Right cardiac atrium (tissue), 5 donors: ENCODE measurements around the gene KCNQ1. TPM values are rescaled to one million over a fixed set of nuclear protein-coding genes. Genes with fewer than 3 reads are reported as not detected.

ENCODE experiments used
- ATAC-seq, 2 donors: fragments of 200-7000 bp; cut with Tn5 transposase; one replicate each; pipeline versions ENCODE4 v1.8.0 to v1.9.1; 2020; ENCODE audit warnings: moderate library complexity in 2 of 2, mild to moderate bottlenecking in 1 of 2
- DNase-seq, 3 donors: peaks; one replicate each; pipeline ENCODE4 v3.0.0-alpha.2; 2020
- H3K27ac ChIP-seq: one replicate; pipeline ENCODE4 v1.5.1; 2013; ENCODE audit warnings: mild to moderate bottlenecking, low read length, control low read depth, moderate library complexity
- H3K27me3 ChIP-seq: one replicate; pipeline ENCODE4 v1.6.1; 2013; ENCODE audit not compliant: control insufficient read depth, insufficient read depth
- H3K4me1 ChIP-seq: one replicate; pipeline ENCODE4 v1.6.1; 2013; ENCODE audit warnings: low read length; ENCODE audit not compliant: control insufficient read depth, insufficient read depth
- H3K4me3 ChIP-seq: one replicate; pipeline ENCODE4 v1.5.1; 2013; ENCODE audit warnings: low read length, control low read depth
- H3K9me3 ChIP-seq: one replicate; pipeline ENCODE4 v1.6.1; 2013; ENCODE audit warnings: low read length; ENCODE audit not compliant: control insufficient read depth
- WGBS: extraction: QIAGEN DNeasy Blood & Tissue Kit; methylation state at CpG from one replicate; pipeline ENCODE4 v1.1.7; 2013; 5-methylcytosine and 5-hydroxymethylcytosine counted together
- intact Hi-C, 4 donors: fragments of 100-400 bp; cut with DNase I; formaldehyde crosslinking; loops; one replicate each; pipeline versions ENCODE4 v1.11.0 to v1.14.0; 2022 to 2023
- polyA plus RNA-seq: library from polyadenylated mRNA; stranded (reverse); fragments of 200-250 nt; gene quantifications from one replicate; pipeline ENCODE4 v1.2.3, GENCODE V29; 2013
- total RNA-seq, 4 donors: library from RNA; stranded (reverse); fragmentation: NEBNext Ultra II Directional; extraction: Animal tissue kit (Norgen Biotek cat#: 25700); gene quantifications; one replicate each; pipeline ENCODE4 v1.2.1, GENCODE V29; 2021
- donor health status: healthy with polysubstance abuse.
- donor health status: DM: no; HTN: yes; CAD: no.
- donor health status: DM: no; HTN: no; CAD: no.
- donor health status: DM: no; HTN: yes; CAD: no; lungs with severe emphysema.
- donor health status: DM: yes; HTN: yes; CAD: no.

Gene KCNQ1
- total and polyA plus RNA-seq, 5 donors, result 36.4 to 46.8 (median 37.7) TPM

GRCh38 chr11:2792381-2793250 is 347.8 kb downstream of the KCNQ1 start:
- Histone ChIP-seq H3K27ac (no peak overlapping the region), H3K27me3 (no peaks in the 10 kb centered on the region), H3K9me3 (no peaks in the 10 kb centered on the region), H3K4me3 (no peak overlapping the region), H3K4me1 (no peaks in the 10 kb centered on the region)
- DNase-seq (peak; percentile 15 to 55 (median 50)), ATAC-seq (no peak)
- WGBS, result 94% methylated on average over 28 of the region's 28 CpGs
- intact Hi-C loops, result no loop called here

- no peak overlapping the region for H3K27ac ChIP-seq
- no peaks in the 10 kb centered on the region for H3K9me3 ChIP-seq
- H3K27me3 ChIP-seq, result no peaks in the 10 kb centered on the region
- no peaks in the 10 kb centered on the region for H3K4me1 ChIP-seq
- ATAC-seq (no peak), DNase-seq (peak in 1 of 3 donors; percentile 1)
- WGBS, result 94% methylated on average over 4 of the region's 4 CpGs
- intact Hi-C loops, result no loop called here
- H3K4me3 ChIP-seq, result no peak overlapping the region
Observed at GRCh38 chr11:2793701-2794045, 348.9 kb downstream of the KCNQ1 start.

- Histone ChIP-seq H3K27me3 (no peaks in the 10 kb centered on the region), H3K27ac (no peak overlapping the region), H3K9me3 (no peaks in the 10 kb centered on the region), H3K4me1 (no peaks in the 10 kb centered on the region), H3K4me3 (no peak overlapping the region)
- ATAC-seq (no peak), DNase-seq (peak; percentile 2 to 40 (median 39))
- intact Hi-C loops, result no loop called here
- 85% methylated on average over 18 of the region's 18 CpGs for WGBS
Observed at GRCh38 chr11:2794046-2794967, 349.5 kb downstream of the KCNQ1 start.

- WGBS, result 91% methylated on average over 12 of the region's 12 CpGs
- no peaks in the 10 kb centered on the region for H3K4me1 ChIP-seq
Observed at GRCh38 chr11:2794968-2795322, 350.1 kb downstream of the KCNQ1 start.

GRCh38 chr11:2795491-2795991 is 350.7 kb downstream of the KCNQ1 start:
- 93% methylated on average over 10 of the region's 10 CpGs for WGBS
- DNase-seq (peak; percentile 8 to 52 (median 45)), ATAC-seq (no peak)
- H3K27me3 ChIP-seq, result no peaks in the 10 kb centered on the region
- intact Hi-C loops, result no loop called here
- H3K4me1 ChIP-seq, result no peaks in the 10 kb centered on the region
- H3K27ac ChIP-seq, result no peak overlapping the region
- no peaks in the 10 kb centered on the region for H3K9me3 ChIP-seq
- H3K4me3 ChIP-seq, result no peak overlapping the region

More at GRCh38 chr11:2794968-2795322, 350.1 kb downstream of the KCNQ1 start:
- no peak overlapping the region for H3K4me3 ChIP-seq
- intact Hi-C loops, result no loop called here
- DNase-seq, result peak; percentile 7 to 40 (median 39)
- no peak for ATAC-seq
- no peaks in the 10 kb centered on the region for H3K27me3 ChIP-seq
- no peaks in the 10 kb centered on the region for H3K9me3 ChIP-seq
- no peak overlapping the region for H3K27ac ChIP-seq

GRCh38 chr11:2796091-2796490 is 351.3 kb downstream of the KCNQ1 start:
- intact Hi-C loops, result no loop called here
- ATAC-seq, result no peak
- 91% methylated on average over 15 of the region's 15 CpGs for WGBS

GRCh38 chr11:2796508-2797113 is 351.8 kb downstream of the KCNQ1 start:
- Histone ChIP-seq H3K27ac (no peak overlapping the region), H3K4me1 (no peaks in the 10 kb centered on the region), H3K27me3 (no peaks in the 10 kb centered on the region), H3K4me3 (no peak overlapping the region), H3K9me3 (no peaks in the 10 kb centered on the region)
- no peak for ATAC-seq
- intact Hi-C loops, result no loop called here
- DNase-seq, result peak; percentile 10 to 54 (median 24)
- 91% methylated on average over 32 of the region's 32 CpGs for WGBS

More at GRCh38 chr11:2796091-2796490, 351.3 kb downstream of the KCNQ1 start:
- Histone ChIP-seq H3K27ac (no peak overlapping the region), H3K9me3 (no peaks in the 10 kb centered on the region), H3K4me3 (no peak overlapping the region), H3K4me1 (no peaks in the 10 kb centered on the region), H3K27me3 (no peaks in the 10 kb centered on the region)
- peak; percentile 8 to 45 (median 31) for DNase-seq

- 91% methylated on average over 25 of the region's 25 CpGs for WGBS
Observed at GRCh38 chr11:2797121-2797711, 352.4 kb downstream of the KCNQ1 start.

GRCh38 chr11:2797741-2798361 is 353.0 kb downstream of the KCNQ1 start:
- Histone ChIP-seq H3K4me3 (no peak overlapping the region), H3K4me1 (no peaks in the 10 kb centered on the region), H3K9me3 (no peaks in the 10 kb centered on the region), H3K27me3 (no peaks in the 10 kb centered on the region), H3K27ac (no peak overlapping the region)
- DNase-seq (peak; percentile 8 to 40 (median 39)), ATAC-seq (no peak)
- 92% methylated on average over 9 of the region's 9 CpGs for WGBS
- intact Hi-C loops, result no loop called here

More at GRCh38 chr11:2797121-2797711, 352.4 kb downstream of the KCNQ1 start:
- no peak for ATAC-seq
- H3K4me1 ChIP-seq, result no peaks in the 10 kb centered on the region
- no peak overlapping the region for H3K4me3 ChIP-seq
- intact Hi-C loops, result no loop called here
- DNase-seq, result peak; percentile 5 to 48 (median 24)
- H3K27ac ChIP-seq, result no peak overlapping the region
- H3K27me3 ChIP-seq, result no peaks in the 10 kb centered on the region
- no peaks in the 10 kb centered on the region for H3K9me3 ChIP-seq
